GM12874 (cell line): ENCODE results near the gene KAZALD1.

Source experiments
- TF ChIP-seq, protein P1 (sequence below): IDR thresholded peaks from 2 replicates; pipeline ENCODE4 v1.5.1; 2011; ENCODE audit warnings: low read depth, mild to moderate bottlenecking, control low read depth, low read length, moderate library complexity; ENCODE audit not compliant: insufficient read depth

KAZALD1 gene

DNA sequence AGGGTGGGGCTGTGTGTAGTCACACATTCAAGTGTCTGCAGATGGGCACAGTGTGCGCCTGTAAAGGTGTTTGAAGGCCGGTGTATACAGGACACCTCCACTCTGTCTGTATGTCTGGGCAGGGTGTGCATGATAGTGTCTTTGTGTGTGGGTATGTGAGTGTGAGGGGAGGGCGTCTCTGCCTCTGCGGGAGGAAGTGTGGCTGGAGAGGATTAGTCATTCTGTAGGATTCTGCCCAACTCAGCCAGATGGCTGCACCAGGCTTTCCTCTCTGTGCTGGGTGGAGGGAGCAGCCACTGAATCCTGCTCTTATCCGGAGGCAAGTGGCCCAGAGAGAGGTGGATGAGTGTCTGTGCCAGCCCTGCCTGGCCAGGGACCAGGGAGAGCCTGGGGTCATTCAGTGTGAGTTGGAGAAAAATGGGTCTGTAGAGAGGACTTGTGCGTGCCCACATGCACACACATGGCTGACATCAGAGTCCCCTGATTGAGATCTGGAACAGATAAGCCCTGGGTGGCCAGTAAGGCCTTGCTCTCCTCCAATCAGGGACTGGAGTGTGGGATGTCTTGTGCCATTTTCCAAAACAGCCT, 29.1 kb upstream of the KAZALD1 start:
- TF ChIP-seq, protein P1, sequence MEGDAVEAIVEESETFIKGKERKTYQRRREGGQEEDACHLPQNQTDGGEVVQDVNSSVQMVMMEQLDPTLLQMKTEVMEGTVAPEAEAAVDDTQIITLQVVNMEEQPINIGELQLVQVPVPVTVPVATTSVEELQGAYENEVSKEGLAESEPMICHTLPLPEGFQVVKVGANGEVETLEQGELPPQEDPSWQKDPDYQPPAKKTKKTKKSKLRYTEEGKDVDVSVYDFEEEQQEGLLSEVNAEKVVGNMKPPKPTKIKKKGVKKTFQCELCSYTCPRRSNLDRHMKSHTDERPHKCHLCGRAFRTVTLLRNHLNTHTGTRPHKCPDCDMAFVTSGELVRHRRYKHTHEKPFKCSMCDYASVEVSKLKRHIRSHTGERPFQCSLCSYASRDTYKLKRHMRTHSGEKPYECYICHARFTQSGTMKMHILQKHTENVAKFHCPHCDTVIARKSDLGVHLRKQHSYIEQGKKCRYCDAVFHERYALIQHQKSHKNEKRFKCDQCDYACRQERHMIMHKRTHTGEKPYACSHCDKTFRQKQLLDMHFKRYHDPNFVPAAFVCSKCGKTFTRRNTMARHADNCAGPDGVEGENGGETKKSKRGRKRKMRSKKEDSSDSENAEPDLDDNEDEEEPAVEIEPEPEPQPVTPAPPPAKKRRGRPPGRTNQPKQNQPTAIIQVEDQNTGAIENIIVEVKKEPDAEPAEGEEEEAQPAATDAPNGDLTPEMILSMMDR: no peak

DNA sequence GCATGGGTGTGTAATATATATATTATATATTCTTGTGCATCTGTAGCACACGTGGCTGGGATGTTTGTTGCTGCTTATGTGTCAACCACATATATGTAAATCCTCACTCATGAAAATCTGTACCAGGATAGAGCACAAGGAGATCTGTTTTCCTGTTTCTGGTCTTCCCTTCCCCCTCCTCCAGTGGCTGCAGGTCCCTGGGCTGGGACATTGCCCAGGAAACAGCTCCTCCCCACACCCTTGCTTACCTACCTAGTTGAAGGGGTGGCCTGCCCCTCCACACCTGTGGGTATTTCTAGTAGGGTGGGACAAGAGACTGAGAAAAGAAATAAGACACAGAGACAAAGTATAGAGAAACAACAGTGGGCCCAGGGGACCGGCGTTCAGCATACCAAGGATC, 28.5 kb upstream of the KAZALD1 start:
- TF ChIP-seq, protein P1: no peak

DNA sequence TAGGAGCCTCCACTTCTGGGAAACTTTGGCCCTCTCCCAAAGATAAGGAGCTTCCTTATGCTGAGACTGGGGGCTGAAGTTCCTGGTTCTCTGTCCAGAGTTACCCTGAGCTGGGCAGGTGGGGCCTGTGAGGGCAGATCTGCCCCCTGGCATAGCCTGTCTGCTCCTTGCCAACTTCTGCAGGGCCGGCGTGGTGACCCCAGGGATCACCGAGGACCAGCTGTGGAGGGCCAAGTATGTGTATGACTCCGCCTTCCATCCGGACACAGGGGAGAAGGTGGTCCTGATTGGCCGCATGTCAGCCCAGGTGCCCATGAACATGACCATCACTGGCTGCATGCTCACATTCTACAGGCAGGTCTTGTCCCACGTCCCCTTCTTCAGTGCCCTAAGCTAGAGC, 26.5 kb upstream of the KAZALD1 start:
- TF ChIP-seq, protein P1: no peak

DNA sequence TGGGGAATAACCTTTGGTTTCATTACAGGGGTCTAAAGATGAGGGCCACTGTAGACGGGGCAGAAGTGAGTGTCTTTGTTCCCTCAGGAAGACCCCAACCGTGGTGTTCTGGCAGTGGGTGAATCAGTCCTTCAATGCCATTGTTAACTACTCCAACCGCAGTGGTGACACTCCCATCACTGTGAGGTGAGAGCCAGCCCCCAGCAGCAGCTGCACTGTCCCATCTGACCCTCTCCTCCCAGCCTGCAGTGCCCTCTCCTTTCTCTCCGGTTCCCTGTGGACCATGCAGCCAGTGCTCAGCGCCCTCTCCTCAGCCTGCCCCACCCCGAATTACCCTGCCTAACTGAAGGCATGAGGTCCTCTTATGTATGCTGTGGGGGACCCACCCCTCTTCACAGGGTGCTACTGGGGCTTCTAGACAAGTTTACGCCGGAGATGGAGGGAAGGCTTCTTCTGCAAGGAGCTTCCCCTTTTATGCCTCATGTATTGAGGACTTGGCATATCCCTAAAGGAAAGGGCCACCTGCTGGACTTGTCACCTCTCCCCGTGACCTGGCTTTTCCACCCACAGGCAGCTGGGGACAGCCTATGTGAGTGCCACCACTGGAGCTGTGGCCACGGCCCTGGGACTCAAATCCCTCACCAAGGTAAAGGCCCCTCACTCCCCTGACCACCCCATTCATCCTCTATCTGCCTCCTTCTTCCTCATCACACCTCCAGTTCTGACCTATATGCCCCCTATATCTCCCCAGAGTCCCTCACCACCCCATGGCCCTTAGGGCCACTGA, 25.7 kb upstream of the KAZALD1 start:
- TF ChIP-seq, protein P1: no peak

DNA sequence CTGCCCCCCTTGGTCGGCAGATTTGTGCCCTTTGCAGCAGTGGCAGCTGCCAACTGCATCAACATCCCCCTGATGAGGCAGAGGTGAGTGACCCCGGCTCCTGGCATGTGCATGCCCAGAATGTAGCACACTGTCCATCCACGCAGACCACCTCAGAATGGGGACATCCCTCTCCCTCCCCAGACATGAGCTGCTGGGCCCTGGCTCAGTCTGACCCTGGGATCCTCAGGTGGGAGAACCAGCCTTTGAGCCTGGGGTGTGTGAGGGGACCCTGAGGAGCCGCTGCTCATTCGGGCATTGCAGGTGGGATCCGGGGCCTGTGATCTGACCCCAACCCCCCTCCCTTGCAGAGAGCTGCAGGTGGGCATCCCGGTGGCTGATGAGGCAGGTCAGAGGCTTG, 25.1 kb upstream of the KAZALD1 start:
- TF ChIP-seq, protein P1: no peak

DNA sequence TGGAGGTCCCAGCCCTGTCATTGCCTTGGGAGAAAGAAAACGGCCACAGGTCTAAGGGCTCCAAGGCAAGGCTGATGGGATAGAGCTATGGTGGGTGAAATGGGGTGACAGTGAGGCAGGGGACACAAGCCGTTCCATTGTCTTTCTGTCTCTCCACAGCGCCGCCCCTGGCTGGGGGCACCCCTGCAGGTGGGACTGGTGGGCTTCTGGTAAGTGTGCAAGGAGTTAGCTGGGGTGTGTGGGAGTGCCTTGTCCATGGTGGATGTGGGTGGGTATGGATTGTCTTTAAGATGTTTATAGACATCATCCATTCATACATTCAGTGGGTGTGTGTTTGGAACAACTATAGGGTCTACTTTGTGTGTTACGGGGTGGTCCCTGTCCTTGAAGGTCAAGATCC, 23.3 kb upstream of the KAZALD1 start:
- TF ChIP-seq, protein P1: no peak

DNA sequence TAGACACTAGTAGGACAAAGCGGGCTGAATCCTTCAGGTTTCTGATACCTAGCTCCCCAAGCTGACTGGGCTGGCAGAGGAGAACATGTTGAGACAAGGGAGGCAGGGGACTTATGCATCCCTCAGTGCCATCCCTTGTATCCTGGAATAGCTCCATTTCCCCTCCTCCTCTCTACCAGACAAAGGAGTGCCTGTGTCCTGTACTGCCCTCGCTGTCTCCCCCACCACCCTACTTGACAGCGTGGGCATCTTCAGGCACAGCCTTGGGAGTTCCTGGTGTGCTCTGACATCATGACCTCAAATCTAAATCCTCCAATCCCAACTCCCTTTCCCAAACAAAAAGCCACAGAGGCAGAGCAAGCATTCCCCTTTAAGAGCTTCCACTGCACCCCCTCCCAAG, 21.7 kb upstream of the KAZALD1 start:
- TF ChIP-seq, protein P1: no peak
